C1 segment of cervical spinal cord (tissue), 14 donors: ENCODE results near the gene CFAP61.

Experiments
- DNase-seq, 14 donors: peaks; one replicate each; lab custom pipeline; 2025; lab: John Stamatoyannopoulos, UW

Gene CFAP61

DNA sequence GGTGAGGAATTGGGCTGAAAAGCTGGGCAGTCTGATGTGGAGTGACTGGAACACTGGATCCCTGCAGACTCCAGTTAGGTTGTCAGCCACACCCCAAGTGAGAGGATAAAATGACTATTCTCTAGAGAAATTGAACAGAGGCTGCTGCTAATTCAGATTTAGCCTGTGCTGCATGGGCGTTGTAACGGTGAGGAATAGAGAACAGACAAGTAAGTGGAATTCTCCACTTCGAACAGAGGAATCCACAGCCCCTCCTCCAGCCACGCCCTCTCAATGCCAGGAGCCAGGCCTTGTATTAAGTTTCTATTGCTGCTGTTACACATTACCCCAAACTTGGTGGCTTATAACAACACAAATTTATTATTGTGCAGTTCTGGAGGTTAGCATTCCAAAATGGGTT lies 109.3 kb downstream of the CFAP61 start:
- DNase-seq: no peak

- DNase-seq: no peak
These were observed 115.4 kb downstream of the CFAP61 start for GRCh38 chr20:20167698-20168097.

- peak in 1 of 14 donors; percentile 27 for DNase-seq
These were observed 120.9 kb downstream of the CFAP61 start for GRCh38 chr20:20173254-20173653.

DNA sequence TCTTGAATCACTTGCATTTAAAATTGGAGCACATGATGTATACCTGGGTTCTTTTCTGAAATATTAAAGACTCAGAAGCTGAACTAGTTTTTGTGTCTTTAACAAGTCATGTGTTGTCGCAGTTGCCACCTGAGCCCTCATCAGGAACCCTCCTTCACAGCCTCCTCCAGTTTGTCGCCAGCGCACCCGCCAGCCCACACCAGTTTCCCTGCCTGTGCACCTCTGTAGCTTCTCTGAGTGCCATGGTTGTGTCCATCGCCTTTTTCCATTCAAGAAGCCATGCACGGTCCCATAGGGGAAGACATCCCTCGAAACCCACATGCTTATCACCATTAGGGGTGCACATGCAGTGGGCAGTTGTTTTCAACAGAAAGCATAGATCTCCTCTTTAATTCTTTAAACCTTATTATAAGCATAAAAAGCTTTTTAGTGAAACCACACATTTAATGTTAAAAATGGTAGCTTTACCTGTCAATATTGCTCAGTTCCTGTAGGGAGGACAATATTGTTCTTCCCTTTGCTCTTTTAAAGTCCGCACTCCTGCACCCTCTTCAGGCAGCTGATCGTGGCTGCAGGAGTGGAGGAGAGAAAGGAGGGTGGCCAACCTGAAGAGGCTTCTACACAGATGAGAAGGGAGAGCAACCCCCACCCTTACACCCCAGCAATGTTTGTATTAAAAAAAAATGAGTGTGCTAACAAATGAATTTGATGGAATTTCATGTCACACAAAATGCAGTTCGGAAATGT lies 121.9 kb downstream of the CFAP61 start:
- DNase-seq: no peak

DNA sequence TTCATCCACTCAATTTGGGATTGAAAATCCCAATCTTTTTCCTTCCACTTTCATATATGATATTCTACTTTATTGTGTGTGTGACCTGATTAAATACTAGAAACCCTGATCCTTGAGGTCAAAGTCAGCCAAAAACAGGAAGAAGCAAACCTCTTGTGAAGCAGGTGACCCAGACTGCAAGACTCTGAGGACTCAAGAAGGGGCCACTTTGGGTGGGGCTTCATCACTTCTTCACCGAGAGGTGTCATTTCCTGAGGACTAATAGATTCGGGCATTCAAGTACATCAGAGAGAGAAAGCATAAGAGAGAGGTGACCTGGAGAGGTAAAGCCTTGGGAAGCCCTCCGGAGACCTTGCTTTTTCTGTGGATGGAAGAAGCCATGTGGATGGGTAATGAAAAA lies 129.0 kb downstream of the CFAP61 start:
- DNase-seq: no peak

DNA sequence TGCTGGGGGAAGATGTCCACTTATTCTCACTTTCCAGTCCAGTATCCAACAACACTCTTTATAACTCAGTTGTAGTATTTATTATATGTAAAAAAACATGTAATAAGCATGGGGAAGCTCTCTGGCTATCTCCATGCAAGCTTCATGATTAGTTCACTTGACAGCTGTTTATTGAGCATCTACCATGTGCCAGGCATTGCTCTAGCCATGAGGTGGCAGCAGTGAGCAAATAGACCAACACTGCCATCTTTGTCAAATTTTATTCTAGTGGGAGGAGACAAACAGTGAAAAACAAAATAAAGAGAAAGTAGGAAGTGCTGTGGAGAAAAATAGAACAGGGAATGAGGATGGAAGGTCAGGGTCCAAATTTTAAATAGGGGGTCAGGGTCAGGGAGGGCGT lies 131.8 kb downstream of the CFAP61 start:
- no peak for DNase-seq

- no peak for DNase-seq
These were observed 132.4 kb downstream of the CFAP61 start for GRCh38 chr20:20184706-20185105.

GRCh38 chr20:20188647-20189046 lies 136.3 kb downstream of the CFAP61 start:
- no peak for DNase-seq

- DNase-seq: no peak
These were observed 140.0 kb downstream of the CFAP61 start for GRCh38 chr20:20192366-20192765.

- peak in 1 of 14 donors; percentile 81 for DNase-seq
These were observed 142.8 kb downstream of the CFAP61 start for GRCh38 chr20:20195021-20195705.

DNA sequence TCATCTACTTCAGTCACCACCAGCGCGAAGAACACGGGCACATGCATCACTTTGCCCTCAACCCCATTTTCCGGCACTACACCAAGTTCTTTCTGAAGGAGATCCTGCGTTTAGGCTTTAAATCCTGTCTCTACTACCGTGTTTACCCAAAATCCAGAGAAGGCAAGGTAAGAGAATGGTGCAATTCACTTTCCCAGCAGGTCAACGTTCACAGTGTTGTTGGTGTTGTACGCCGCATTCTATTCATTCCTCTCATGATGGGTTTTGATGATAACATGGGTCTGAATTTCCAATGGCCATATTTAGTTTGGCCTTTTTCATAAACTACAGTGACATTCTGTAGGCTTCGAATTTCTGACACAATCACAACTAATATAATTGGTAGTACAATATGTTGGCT lies 144.3 kb downstream of the CFAP61 start:
- no peak for DNase-seq

DNA sequence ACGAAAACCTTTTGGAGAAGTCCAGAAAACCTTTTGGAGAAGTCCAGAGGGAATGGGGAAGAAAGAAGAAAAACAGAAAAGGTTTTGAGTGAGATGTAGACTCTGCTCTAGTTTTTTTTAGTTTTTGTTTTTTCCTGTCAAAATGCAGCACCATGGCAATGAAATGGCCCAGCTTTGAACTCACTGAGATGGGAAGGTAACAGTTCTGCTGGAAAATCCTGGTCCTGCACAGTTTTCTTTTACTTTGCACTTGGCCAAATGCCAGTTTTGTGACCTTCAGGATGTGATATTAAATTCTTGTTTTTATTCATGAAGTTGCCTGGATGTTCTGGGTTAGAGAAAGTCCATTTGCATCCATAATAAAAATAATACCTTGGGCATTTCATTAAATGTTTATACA lies 145.7 kb downstream of the CFAP61 start:
- no peak for DNase-seq

GRCh38 chr20:20199361-20200160 lies 147.2 kb downstream of the CFAP61 start:
- peak in 5 of 14 donors; percentile 1 to 95 (median 31) for DNase-seq

- DNase-seq: no peak
These were observed 148.8 kb downstream of the CFAP61 start for GRCh38 chr20:20201124-20201523.

DNA sequence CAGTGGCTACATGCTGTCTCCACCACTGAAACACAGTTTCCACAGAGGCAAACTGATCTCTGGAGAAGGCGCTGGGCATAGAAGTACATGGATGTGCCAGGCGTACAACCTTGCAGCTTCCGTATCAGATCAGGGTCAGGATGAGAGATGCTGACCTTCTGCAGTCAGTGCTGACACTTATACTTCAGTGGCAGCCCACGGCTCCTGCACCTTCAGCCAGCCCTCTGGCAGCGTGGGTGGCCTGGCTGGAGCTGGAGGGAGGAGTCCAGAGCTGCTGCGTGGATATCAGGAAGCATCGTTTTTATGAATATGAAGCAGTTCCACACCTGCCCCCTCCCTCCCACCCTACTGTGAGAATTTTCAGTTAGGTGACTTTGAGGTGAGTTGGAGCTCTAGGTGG lies 149.3 kb downstream of the CFAP61 start:
- no peak for DNase-seq

DNA sequence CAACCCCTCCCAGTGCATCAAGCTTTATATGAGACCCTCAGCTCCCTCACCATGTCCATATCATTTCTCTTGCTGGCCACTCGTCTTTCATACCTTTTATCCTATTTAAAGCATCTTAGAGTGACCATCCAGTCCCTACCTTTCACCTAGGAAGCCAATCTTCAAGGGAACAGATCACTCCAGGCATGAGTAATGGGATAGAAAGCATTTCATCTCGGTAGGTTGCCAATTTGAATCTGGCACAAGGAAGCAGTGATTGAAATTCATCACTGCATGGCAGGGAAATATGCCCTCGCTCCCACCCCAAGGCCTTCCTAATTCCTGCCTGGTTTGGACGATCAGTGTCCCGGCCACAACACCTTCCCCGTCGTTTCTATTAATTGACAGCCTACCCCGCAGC lies 150.4 kb downstream of the CFAP61 start:
- peak in 1 of 14 donors; percentile 44 for DNase-seq

DNA sequence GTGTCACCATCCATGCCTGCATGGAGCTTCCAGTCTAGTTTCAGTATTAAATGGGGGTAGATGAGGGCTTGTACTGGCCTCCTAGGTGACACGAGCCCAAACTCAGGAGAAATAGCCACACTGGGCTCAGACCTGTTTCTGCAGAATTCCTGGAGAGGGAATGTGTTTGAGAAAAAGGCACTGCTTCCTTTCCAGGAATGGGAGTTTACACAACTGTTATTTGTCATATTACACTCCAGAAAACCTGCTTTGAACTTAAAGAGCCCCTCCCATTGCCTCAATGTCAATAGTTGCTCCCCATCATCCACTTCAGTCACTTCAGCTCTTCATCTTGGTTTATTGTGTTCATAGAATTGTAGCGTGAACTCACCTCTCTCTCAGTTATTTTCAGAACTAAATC lies 151.5 kb downstream of the CFAP61 start:
- no peak for DNase-seq

DNA sequence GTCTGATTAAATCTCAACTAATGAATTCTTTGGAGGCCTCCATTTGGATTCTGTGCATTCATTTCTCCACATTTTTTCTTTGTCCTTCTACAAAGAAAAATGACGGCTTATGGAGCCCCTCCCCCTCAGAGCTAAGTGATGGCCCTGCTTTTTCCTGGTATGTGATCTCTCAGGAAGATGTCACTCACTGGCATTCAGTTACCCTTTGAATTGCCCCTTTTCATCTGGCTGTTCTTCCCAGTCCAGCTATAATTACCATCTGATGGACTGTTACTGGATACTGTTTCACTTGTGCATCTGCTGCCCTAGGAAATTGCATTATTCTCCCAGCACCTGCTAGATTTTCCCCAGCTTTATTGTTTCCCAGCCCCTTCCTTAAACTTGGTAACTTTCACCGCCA lies 151.9 kb downstream of the CFAP61 start:
- no peak for DNase-seq

- DNase-seq: peak in 1 of 14 donors; percentile 73
These were observed 153.0 kb downstream of the CFAP61 start for GRCh38 chr20:20205141-20205861.

GRCh38 chr20:20205862-20206236 lies 153.5 kb downstream of the CFAP61 start:
- DNase-seq: no peak

DNA sequence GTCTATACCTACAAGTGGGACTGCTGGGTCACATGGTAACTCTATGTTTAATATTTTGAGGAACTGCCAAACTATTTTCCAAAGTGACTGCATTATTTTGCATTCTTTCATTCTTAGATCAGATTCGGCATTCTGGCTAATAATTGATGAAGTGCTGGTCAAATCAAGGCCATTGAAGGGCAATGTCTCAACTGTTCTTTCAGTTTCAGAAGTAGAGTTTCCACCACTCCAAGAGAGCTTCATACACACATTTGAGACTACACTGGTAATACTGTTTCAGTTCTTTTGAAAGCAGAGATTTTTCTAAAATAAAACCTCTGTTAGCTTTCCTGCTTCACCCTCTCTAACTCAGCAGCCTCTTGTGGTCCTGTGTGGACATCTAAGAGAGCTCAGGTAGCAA lies 154.5 kb downstream of the CFAP61 start:
- no peak for DNase-seq

GRCh38 chr20:20207291-20207690 lies 155.0 kb downstream of the CFAP61 start:
- peak in 1 of 14 donors; percentile 32 for DNase-seq
